Measurements from ENCODE around the gene TMEM187.

The TMEM187 gene

DNA sequence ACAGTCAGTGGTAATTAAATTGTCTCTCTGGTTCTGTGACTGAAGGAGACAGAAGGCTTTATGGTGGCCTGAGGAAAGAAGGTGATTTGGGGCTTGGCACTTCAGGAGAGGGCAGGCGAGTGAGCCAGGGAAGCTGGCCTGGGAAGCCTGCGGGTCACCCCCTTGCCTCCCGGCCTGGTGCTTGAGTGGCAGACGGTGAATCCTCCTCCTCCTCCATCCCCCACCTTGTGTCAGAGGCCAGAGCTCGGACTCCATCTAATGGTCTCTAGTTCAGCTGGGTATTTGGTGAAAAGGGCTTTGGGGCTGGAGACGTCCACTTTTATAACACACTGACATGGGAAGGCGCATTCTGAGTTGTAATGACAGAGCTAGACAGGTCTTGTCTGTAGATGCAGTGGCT is 8.7 kb downstream of the TMEM187 start:
- TF ChIP-seq POLR2AphosphoS5 (IDR thresholded peaks at IDR 0.05; ENCODE audit: low read depth, low read length) (no peak), SIN3A (IDR thresholded peaks at IDR 0.05; ENCODE audit: borderline replicate concordance, insufficient read depth, low read length) (no peak), FOXP2 (optimal IDR thresholded peaks at IDR 0.05; ENCODE audit: borderline replicate concordance, extremely low read depth, extremely low read length, insufficient read depth) (no peak), TAF1 (IDR thresholded peaks at IDR 0.05; ENCODE audit: borderline replicate concordance, insufficient read depth, low read length) (no peak)
- TF ChIP-seq, protein P1, sequence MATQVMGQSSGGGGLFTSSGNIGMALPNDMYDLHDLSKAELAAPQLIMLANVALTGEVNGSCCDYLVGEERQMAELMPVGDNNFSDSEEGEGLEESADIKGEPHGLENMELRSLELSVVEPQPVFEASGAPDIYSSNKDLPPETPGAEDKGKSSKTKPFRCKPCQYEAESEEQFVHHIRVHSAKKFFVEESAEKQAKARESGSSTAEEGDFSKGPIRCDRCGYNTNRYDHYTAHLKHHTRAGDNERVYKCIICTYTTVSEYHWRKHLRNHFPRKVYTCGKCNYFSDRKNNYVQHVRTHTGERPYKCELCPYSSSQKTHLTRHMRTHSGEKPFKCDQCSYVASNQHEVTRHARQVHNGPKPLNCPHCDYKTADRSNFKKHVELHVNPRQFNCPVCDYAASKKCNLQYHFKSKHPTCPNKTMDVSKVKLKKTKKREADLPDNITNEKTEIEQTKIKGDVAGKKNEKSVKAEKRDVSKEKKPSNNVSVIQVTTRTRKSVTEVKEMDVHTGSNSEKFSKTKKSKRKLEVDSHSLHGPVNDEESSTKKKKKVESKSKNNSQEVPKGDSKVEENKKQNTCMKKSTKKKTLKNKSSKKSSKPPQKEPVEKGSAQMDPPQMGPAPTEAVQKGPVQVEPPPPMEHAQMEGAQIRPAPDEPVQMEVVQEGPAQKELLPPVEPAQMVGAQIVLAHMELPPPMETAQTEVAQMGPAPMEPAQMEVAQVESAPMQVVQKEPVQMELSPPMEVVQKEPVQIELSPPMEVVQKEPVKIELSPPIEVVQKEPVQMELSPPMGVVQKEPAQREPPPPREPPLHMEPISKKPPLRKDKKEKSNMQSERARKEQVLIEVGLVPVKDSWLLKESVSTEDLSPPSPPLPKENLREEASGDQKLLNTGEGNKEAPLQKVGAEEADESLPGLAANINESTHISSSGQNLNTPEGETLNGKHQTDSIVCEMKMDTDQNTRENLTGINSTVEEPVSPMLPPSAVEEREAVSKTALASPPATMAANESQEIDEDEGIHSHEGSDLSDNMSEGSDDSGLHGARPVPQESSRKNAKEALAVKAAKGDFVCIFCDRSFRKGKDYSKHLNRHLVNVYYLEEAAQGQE (IDR thresholded peaks at IDR 0.05; ENCODE audit: insufficient read depth in 1 of 2, low read depth in 2 of 2, low read length in 2 of 2), result no peak

DNA sequence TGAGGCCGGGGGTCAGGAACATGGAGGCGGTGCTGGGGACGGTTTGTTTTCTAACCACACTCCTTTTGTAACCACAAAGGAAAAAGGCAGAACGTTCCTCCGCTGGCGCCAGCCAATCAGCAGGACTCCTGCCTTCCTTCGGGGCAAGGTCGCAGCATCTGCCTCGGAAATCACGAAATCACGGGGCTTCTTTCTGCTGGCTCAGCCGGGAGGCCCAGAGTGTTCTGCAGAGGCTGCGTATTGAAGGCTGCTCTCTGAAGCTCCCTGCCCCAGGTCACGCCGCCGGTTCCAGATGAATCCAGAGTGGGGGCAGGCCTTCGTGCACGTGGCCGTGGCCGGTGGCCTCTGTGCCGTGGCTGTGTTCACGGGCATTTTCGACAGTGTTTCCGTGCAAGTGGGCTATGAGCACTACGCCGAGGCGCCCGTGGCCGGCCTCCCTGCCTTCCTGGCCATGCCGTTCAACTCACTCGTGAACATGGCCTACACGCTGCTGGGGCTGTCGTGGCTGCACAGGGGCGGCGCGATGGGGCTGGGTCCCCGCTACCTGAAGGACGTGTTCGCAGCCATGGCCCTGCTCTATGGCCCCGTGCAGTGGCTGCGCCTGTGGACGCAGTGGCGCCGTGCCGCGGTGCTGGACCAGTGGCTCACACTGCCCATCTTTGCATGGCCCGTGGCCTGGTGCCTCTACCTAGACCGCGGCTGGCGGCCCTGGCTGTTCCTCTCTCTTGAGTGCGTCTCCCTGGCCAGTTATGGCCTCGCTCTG is 9.4 kb downstream of the TMEM187 start:
- TF ChIP-seq TAF1 (IDR thresholded peaks at IDR 0.05; ENCODE audit: borderline replicate concordance, insufficient read depth, low read length), result no peak
- no peak for TF ChIP-seq POLR2AphosphoS5 (IDR thresholded peaks at IDR 0.05; ENCODE audit: low read depth, low read length)

DNA sequence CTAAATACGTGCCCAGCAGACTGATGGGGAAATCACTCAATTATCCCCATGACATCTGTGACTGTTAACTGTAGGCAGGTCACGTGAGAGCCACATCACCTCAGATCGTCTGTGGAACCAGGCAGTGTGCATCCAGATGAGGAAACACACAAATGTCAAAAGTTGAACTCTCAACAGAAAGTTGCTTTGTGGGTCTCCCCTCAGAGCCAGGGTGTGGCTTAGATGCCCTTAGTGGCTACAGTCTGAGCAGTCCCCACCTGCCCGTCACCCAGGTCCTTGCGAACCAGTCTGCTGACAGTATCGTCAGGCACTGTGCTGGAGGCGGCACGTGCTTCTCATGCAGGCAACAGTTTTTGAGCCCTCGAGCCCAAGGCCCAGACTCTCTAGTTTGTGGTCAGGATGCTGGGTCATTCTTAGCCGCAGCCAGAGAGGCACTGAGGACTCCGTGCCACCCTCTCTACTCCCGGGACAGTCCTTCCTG is 10.8 kb downstream of the TMEM187 start:
- TF ChIP-seq SIN3A (IDR thresholded peaks at IDR 0.05; ENCODE audit: borderline replicate concordance, insufficient read depth, low read length) (no peak), TAF1 (IDR thresholded peaks at IDR 0.05; ENCODE audit: borderline replicate concordance, insufficient read depth, low read length) (no peak), POLR2AphosphoS5 (IDR thresholded peaks at IDR 0.05; ENCODE audit: low read depth, low read length) (no peak), FOXP2 (optimal IDR thresholded peaks at IDR 0.05; ENCODE audit: borderline replicate concordance, extremely low read depth, extremely low read length, insufficient read depth) (no peak)
- TF ChIP-seq, protein P1 (IDR thresholded peaks at IDR 0.05; ENCODE audit: insufficient read depth in 1 of 2, low read depth in 2 of 2, low read length in 2 of 2), result no peak

DNA sequence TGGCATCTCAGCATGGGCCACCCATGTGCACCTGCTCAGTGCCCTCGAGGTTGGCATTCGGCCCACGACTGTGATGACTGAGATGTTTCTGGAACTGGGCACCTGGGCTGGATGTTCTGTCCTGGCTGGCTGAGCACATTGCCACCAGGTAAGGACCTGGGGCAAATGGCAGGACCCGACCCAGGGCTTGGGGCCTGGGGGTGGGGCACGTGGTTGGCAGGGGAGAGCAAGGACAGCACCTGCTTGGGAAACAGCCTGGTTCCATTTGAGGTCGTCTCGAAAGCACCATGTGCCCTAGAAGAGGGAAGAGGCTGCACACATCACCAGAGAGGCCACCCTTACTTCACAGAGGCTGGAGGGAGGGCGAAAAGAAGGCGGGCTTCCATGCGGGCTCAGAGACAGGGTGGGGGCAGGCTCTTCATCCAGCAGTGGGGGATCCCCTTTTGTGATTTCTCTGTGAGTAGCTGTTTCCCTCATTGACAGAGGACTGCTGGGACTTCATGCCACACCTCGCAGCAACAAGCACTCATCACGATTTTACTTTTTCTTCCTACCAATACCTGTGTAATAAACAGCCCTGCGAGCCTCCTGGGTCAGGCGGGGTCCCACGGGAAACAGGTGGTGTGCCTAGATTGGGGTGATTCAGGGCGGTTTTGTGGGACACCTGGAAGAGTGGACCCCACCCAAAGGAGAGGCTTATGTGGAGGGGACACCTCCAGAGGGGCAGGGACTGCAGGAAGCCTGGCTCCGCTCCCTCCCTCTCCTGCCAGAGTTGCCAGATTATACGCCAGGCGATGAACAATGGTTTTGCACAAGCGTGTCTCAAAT is 12.0 kb downstream of the TMEM187 start:
- TF ChIP-seq POLR2AphosphoS5 (IDR thresholded peaks at IDR 0.05; ENCODE audit: low read depth, low read length) (no peak), TAF1 (IDR thresholded peaks at IDR 0.05; ENCODE audit: borderline replicate concordance, insufficient read depth, low read length) (no peak), FOXP2 (optimal IDR thresholded peaks at IDR 0.05; ENCODE audit: borderline replicate concordance, extremely low read depth, extremely low read length, insufficient read depth) (no peak)
- TF ChIP-seq, protein P1 (IDR thresholded peaks at IDR 0.05; ENCODE audit: insufficient read depth in 1 of 2, low read depth in 2 of 2, low read length in 2 of 2), result no peak

DNA sequence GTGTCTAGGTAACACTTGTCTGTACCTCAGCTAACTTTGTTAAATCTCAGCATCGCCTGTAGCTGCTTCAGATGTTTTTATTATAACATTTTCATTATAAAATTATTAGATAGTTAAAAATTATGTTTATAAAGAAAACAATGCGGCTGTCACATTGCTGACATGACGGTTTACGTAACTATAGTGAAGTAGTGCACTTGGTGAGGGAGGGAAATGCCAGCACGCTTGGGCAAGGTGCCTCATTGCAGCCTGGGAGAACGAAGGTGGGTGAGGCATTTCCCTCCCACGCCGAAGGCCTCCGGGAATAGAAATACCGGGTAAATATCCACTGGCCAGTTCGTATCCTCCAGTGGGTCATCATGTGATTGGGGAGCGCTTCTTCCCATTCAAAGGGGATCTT is 15.9 kb downstream of the TMEM187 start:
- TF ChIP-seq TAF1 (IDR thresholded peaks at IDR 0.05; ENCODE audit: borderline replicate concordance, insufficient read depth, low read length), result no peak
- TF ChIP-seq, protein P1 (IDR thresholded peaks at IDR 0.05; ENCODE audit: insufficient read depth in 1 of 2, low read depth in 2 of 2, low read length in 2 of 2), result no peak
- TF ChIP-seq FOXP2 (optimal IDR thresholded peaks at IDR 0.05; ENCODE audit: borderline replicate concordance, extremely low read depth, extremely low read length, insufficient read depth), result no peak

Measured in PFSK-1 (cell line).